Peyer's patch (tissue), 4 donors: ENCODE results near the gene WFIKKN2. TPM values are rescaled to one million over a fixed set of nuclear protein-coding genes. Genes with fewer than 3 reads are reported as not detected.

Source experiments
- DNase-seq, 3 donors: peaks; one replicate each; pipeline ENCODE4 v3.0.0-alpha.2; 2017 to 2019
- H3K27ac ChIP-seq, 4 donors: fragments of 200-600 bp; sonication (generic); one replicate each; pipeline ENCODE4 v1.5.1; 2016 to 2019
- H3K27me3 ChIP-seq, 2 donors: fragments of 200-600 bp; sonication (generic); one replicate each; pipeline ENCODE4 v1.5.1; 2019
- H3K36me3 ChIP-seq, 3 donors: fragments of 200-600 bp; sonication (generic); one replicate each; pipeline ENCODE4 v1.5.1; 2016 to 2019
- H3K4me1 ChIP-seq, 4 donors: fragments of 200-600 bp; sonication (generic); one replicate each; pipeline ENCODE4 v1.5.1; 2016 to 2019
- H3K4me3 ChIP-seq, 4 donors: fragments of 200-600 bp; sonication (generic); 1 replicate in 3 of 4; 2 replicates in 1 of 4; pipeline ENCODE4 v1.5.1; 2016 to 2019; ENCODE audit warnings: mild to moderate bottlenecking in 1 of 4
- H3K9me3 ChIP-seq, 4 donors: fragments of 200-600 bp; sonication (generic); one replicate each; pipeline ENCODE4 v1.5.1; 2016 to 2019; ENCODE audit warnings: mild to moderate bottlenecking in 1 of 4
- POLR2A ChIP-seq, 2 donors: fragments of 450-650 bp; IDR thresholded peaks; one replicate each; pipeline ENCODE4 v1.5.1; 2017; ENCODE audit warnings: antibody characterized with exemption in 2 of 2, mild to moderate bottlenecking in 2 of 2, moderate library complexity in 2 of 2
- total RNA-seq, 4 donors: library from RNA; depleted of rRNA; stranded (reverse); fragments of >200 nt; gene quantifications; one replicate each; pipeline ENCODE4 v1.1.0, GENCODE V29; 2016
- TF ChIP-seq, protein P1 (sequence below), 6 experiments: fragments of 450-650 bp in 4 of 6; fragments of 200-600 bp in 2 of 6; sonication (generic) in 1 of 6; IDR thresholded peaks; one replicate each; pipeline ENCODE4 v1.5.1; 2017 to 2019; ENCODE audit warnings: antibody characterized with exemption in 6 of 6, mild to moderate bottlenecking in 3 of 6, moderate library complexity in 1 of 6

WFIKKN2 gene
- total RNA-seq, 4 donors from 2014 or later: not detected

DNA sequence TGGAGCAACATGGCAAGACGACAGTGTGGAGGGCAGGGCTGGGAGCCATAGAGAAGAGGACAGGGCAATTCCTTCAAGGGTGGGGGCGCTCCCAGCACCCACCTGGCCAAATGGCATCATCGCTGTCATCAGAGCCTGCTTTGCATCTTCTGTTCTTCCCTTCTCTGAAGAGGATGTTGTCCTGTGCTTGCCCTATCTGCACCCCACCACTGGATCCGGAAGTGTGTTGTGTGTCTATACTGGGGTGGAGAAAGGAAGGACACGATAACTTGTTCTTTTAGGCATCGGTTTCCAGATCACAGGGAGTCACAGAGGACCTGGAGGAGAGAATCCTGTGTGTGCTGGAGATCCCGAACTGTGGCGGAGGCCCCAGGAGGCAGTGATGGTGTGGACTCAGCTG lies 42.4 kb upstream of the WFIKKN2 start:
- Histone ChIP-seq H3K4me1 (no peaks in the 10 kb centered on the region), H3K27ac (no peak overlapping the region), H3K4me3 (no peak overlapping the region), H3K9me3 (no peaks in the 10 kb centered on the region), H3K36me3 (no peaks in the 10 kb centered on the region), H3K27me3 (no peaks in the 10 kb centered on the region)
- TF ChIP-seq POLR2A (IDR thresholded peaks at IDR 0.05): no peak
- TF ChIP-seq, protein P1, sequence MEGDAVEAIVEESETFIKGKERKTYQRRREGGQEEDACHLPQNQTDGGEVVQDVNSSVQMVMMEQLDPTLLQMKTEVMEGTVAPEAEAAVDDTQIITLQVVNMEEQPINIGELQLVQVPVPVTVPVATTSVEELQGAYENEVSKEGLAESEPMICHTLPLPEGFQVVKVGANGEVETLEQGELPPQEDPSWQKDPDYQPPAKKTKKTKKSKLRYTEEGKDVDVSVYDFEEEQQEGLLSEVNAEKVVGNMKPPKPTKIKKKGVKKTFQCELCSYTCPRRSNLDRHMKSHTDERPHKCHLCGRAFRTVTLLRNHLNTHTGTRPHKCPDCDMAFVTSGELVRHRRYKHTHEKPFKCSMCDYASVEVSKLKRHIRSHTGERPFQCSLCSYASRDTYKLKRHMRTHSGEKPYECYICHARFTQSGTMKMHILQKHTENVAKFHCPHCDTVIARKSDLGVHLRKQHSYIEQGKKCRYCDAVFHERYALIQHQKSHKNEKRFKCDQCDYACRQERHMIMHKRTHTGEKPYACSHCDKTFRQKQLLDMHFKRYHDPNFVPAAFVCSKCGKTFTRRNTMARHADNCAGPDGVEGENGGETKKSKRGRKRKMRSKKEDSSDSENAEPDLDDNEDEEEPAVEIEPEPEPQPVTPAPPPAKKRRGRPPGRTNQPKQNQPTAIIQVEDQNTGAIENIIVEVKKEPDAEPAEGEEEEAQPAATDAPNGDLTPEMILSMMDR (IDR thresholded peaks at IDR 0.05): no peak
- DNase-seq: no peak

DNA sequence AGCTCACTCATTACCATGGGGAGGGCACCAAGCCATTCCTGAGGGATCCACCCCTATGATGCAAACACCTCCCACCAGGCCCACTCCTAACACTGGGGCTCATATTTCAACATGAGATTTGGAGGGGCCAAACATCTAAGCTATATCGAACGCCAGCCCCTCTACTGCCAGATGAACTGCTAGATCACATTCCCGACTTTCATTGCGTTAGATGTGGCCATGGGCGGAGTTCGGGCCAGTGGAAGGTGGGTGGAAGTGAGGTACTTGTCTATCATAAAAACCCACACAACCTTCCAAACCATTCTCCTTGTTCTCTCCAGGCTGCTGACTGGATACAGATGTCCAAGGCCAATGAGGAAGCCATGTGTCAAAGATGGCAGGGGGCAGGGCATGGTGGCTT lies 41.0 kb upstream of the WFIKKN2 start:
- Histone ChIP-seq H3K9me3 (no peaks in the 10 kb centered on the region), H3K36me3 (no peaks in the 10 kb centered on the region), H3K27ac (no peak overlapping the region), H3K4me1 (no peaks in the 10 kb centered on the region), H3K27me3 (no peaks in the 10 kb centered on the region), H3K4me3 (no peak overlapping the region)
- DNase-seq: no peak
- no peak for TF ChIP-seq POLR2A (IDR thresholded peaks at IDR 0.05)
- TF ChIP-seq, protein P1 (IDR thresholded peaks at IDR 0.05): no peak

DNA sequence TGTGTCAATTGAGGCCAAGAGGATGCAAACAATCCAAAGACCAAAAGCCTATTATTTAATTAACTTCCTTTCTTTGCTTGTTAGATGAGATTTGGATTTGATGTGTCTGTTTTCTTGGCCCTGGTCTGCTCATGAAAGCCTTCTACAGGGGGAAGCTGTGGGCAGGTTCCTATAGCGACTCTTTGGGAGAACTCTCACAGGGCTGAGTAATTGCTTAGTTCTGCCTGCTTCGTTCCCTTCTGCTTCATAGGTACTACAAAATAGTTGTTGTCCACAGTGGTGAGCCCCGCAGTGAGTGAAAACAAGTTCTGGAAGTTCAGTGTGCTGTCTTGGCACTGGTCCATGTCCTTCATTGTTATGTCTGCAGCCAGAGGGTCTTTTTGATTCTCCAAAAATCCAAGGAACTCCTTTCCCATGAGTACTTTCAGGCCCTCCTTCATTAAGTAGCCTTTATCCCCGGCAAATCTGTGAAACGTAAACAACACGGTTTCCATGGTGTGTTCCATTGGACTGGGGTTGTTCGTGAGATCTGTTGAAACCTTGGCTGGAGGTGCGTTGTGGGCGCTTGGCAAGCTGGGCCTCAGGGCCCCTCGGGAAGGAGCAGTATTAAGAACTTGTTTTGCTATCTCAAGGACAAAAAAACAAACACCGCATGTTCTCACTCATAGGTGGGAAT lies 38.1 kb upstream of the WFIKKN2 start:
- DNase-seq: no peak
- Histone ChIP-seq H3K27ac (no peak overlapping the region), H3K4me3 (no peak overlapping the region)

DNA sequence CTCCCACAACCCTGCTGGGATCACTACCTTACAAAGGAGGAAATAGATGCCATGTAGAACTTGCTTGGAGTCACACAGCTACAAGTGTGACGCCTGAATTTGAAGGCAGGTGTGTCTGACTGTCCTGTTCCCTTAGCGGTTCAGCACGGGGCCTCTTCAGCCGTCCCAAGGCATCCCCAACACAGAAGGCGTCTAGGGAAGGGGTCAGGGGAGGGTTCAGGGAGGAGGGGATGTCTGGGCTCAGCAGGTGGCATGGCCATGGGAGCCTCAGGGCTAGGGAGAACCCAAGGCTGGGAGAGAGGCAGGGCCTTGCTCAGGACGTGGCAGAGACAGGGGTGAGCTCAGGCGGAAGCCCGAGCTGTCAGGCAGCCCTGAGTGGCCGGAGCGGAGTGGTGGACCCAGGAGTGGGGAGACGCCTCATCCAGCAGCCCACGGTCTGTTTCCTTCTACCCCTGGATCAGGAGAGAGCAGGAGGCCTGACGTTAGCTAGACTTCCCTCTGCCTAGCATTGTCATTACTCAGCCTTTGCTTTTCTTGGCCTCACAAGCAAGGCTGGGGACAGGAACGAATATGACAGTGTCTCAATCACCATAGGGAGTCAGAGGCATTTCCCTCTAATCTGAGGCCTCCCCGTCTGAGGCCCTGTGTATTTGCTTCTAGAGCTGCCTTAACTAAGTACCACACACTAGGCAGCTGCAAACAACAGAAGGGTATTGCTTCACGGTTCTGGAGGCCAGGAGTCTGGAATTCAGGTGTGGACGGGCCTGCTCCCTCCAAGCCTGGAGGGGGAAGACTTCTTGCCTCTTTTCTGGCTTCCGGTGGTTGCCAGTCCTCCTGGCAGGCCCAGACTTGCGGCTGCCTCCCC lies 36.7 kb upstream of the WFIKKN2 start:
- Histone ChIP-seq H3K36me3 (no peaks in the 10 kb centered on the region), H3K27me3 (no peaks in the 10 kb centered on the region), H3K4me3 (no peak overlapping the region), H3K27ac (no peak overlapping the region), H3K4me1 (no peaks in the 10 kb centered on the region), H3K9me3 (no peaks in the 10 kb centered on the region)
- TF ChIP-seq POLR2A (IDR thresholded peaks at IDR 0.05): no peak
- TF ChIP-seq, protein P1 (IDR thresholded peaks at IDR 0.05): no peak
- DNase-seq: no peak

More for the DNA sequence above, 38.1 kb upstream of the WFIKKN2 start:
- H3K36me3 ChIP-seq: no peaks in the 10 kb centered on the region
- H3K4me1 ChIP-seq: no peaks in the 10 kb centered on the region
- H3K9me3 ChIP-seq: no peaks in the 10 kb centered on the region
- TF ChIP-seq, protein P1 (IDR thresholded peaks at IDR 0.05): no peak
- no peak for TF ChIP-seq POLR2A (IDR thresholded peaks at IDR 0.05)
- no peaks in the 10 kb centered on the region for H3K27me3 ChIP-seq

DNA sequence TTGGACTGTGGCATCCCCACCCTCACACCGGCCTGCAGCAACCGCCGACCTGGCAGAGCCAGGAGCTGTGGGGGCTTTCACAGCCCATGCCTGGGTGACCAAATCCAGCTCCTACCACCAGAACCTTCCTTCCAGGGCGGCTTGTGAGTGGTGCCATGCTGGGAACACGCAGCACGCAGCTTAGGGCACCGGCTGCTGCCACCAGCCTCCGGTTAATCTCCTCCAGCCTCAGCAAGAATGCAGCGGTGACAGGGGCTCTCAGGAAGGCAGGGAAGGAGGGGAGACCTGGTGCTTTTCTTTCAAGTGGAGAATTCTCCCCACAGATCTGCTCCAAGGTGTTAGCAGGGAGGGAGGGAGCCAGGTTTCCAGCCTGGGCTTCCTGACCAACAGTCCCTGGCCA lies 35.8 kb upstream of the WFIKKN2 start:
- no peak for DNase-seq
- Histone ChIP-seq H3K4me1 (no peaks in the 10 kb centered on the region), H3K4me3 (no peak overlapping the region), H3K27me3 (no peaks in the 10 kb centered on the region), H3K27ac (no peak overlapping the region), H3K9me3 (no peaks in the 10 kb centered on the region), H3K36me3 (no peaks in the 10 kb centered on the region)
- TF ChIP-seq POLR2A (IDR thresholded peaks at IDR 0.05): no peak
- TF ChIP-seq, protein P1 (IDR thresholded peaks at IDR 0.05): no peak
